ENCODE measurements around the gene CMTR2.

Gene CMTR2, protein sequence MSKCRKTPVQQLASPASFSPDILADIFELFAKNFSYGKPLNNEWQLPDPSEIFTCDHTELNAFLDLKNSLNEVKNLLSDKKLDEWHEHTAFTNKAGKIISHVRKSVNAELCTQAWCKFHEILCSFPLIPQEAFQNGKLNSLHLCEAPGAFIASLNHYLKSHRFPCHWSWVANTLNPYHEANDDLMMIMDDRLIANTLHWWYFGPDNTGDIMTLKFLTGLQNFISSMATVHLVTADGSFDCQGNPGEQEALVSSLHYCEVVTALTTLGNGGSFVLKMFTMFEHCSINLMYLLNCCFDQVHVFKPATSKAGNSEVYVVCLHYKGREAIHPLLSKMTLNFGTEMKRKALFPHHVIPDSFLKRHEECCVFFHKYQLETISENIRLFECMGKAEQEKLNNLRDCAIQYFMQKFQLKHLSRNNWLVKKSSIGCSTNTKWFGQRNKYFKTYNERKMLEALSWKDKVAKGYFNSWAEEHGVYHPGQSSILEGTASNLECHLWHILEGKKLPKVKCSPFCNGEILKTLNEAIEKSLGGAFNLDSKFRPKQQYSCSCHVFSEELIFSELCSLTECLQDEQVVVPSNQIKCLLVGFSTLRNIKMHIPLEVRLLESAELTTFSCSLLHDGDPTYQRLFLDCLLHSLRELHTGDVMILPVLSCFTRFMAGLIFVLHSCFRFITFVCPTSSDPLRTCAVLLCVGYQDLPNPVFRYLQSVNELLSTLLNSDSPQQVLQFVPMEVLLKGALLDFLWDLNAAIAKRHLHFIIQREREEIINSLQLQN

DNA sequence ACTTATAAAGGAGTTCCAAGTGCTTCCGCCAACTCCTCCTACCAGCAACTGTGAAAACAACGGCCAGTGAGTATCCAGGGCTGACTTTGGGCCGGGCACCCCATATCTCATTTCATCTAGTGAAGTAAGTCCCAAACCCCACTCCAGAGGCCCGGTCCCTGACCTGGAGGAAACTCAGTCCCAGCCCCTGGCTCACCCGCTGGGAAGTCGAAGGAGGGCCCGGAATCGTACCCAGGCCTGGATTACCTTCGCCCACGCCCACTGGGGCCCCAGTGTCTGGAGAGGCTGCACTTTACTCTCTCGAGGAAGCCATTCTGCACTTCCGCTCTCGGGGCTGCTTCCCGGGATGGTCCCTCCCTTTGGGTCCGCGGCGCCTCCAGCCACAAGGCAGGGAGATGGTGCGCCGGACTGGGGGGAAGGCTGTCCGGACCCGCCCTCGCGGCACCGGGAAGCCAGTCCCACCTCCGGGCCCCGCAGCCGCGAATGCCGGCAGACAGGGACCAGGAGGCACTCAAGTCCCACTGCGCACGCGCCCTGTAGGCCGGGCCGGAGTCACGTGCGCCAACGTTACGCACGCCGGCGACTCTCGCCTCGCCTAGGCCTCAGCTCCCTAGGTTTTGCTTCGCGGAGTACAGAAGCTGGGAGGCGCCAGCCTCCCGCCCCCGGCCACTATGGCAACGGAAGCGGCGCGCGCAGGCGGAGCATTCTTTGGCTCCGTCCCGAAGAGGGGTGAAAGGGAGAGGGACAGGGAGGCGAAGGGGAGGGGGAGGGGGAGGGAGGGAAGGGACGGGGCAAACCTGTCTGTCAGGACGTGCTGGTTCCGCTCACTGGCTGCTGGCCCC, at the start of gene CMTR2:
CMTR2 (minus strand) TSS at position 513 of the 842 bp plus-strand sequence. CDS start 3,482 bp downstream, outside the sequence.
- TF ChIP-seq, protein P1, sequence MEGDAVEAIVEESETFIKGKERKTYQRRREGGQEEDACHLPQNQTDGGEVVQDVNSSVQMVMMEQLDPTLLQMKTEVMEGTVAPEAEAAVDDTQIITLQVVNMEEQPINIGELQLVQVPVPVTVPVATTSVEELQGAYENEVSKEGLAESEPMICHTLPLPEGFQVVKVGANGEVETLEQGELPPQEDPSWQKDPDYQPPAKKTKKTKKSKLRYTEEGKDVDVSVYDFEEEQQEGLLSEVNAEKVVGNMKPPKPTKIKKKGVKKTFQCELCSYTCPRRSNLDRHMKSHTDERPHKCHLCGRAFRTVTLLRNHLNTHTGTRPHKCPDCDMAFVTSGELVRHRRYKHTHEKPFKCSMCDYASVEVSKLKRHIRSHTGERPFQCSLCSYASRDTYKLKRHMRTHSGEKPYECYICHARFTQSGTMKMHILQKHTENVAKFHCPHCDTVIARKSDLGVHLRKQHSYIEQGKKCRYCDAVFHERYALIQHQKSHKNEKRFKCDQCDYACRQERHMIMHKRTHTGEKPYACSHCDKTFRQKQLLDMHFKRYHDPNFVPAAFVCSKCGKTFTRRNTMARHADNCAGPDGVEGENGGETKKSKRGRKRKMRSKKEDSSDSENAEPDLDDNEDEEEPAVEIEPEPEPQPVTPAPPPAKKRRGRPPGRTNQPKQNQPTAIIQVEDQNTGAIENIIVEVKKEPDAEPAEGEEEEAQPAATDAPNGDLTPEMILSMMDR (IDR thresholded peaks at IDR 0.05), result no peak

DNA sequence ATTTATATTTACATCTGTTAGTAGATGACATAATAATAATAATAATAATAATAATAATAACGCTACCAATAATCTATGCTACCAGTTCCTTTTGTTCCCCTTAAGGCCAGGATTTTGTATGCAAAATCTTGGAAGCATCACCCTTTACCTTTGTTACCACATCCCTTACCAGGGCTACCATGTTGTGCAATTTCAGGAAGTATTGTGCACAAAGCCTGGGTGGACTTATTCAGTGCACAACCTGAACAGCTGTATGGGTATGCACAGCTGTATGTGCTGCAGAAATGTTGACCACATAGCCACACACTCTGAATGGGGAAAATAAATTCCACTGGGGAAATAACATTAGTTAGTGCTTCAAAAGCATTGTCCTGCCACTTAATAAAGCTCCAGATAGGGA, 49.4 kb upstream of the CMTR2 start:
- TF ChIP-seq, protein P1 (IDR thresholded peaks at IDR 0.05), result no peak

DNA sequence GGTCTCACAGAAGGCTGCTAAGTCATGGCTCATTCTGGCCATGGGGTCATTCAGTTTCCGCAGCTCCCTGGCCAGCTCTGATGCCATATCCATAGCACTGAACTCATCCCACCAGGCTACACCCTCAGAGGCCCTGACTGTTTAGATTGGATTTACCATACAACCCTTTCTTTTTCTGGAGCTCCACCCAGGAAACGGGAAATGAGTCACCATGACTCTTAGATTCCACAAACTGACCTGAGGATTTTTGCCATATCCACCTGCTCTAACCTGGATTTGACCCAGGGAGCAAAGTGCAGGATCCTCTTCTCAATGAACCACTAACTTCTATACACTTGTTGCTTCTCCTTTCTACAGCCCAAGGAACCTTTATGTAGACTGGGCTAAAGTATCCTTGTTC, 49.0 kb upstream of the CMTR2 start:
- TF ChIP-seq, protein P1 (IDR thresholded peaks at IDR 0.05), result no peak

DNA sequence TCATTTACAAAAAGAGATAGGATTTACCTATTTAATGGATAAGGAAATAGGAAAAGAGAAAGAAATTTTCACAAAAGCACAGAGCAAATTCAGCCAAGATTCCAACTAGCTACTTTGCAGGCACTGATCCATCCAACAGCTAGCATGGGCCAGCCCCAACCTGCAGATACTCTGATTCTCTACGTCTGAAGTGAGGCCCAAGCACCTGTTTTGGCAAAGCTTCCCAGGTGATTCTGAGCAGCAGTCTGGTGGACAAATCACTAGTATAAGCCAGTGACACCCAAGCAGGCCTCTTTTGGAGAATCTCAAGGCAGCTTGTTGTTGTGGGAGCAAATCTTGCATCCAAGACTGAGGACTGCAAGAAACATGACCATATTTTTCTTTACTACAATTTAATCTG, 48.4 kb upstream of the CMTR2 start:
- TF ChIP-seq, protein P1 (IDR thresholded peaks at IDR 0.05), result no peak

DNA sequence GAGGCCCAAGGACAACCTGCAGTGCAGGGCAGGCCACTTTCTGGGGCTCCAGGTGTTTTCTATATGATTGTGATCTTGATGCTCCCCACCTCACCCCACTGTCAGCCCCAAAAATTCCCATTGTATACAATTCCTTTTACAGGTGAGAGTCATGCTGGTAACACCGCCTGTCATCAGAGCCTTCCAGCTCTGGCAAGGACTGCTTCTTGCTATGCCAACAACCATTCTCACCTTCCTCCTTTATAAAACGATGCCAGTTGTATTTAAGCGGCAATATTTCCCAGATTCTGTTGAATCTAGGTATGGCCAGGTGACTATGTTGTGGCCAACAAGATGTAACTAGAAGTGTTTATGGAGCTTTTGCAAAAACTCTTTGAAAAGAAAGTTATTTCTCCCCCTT, 38.9 kb upstream of the CMTR2 start:
- TF ChIP-seq, protein P1 (IDR thresholded peaks at IDR 0.05), result no peak

DNA sequence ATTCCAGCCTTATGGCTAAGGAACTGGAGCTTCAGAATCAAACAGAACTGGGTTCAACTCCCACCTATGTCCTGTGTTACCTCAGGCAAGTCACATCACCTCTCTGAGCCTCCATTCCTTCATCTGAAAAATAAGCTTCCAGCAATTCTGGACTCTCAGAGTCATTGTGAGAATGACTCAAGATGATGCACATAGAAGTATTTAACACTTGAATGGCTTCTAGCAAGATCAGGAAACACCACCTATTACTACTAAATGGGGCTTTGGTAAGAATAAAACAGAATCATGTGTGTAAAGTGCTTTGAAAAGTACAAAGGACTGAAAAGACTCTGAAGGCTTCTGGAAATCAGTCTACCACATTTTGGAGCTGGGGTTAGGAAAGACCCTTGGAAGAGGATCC, 38.5 kb upstream of the CMTR2 start:
- TF ChIP-seq, protein P1 (IDR thresholded peaks at IDR 0.05), result no peak

DNA sequence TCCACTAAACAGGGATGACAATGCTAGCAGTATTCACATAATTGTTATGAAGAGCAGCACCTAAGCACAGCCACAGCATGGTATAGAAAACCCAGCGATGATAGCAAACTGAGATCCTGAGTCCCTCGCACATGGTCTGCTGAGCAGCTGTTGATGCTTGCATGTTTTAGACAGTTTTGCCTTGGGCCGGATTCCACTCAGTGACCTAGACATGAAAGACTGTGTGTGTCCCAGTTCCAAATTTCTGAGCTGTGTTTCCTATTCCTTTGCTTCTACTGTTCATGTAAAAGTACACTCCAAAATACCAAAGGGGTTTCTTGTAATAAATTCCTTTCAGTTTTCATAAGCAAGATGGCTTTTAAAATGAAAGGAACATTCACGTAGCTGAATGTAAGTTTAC, 30.8 kb upstream of the CMTR2 start:
- TF ChIP-seq, protein P1 (IDR thresholded peaks at IDR 0.05), result no peak
